Measurements from ENCODE around the gene TIE1.

Gene TIE1

GRCh38 chr1:43327549-43328292 is 26.9 kb downstream of the TIE1 start:
- peaks cover 34% of the 10 kb centered on the region for H3K4me1 Mint-ChIP-seq
- no peaks in the 10 kb centered on the region for H3K9me3 Mint-ChIP-seq
- no peak overlapping the region for H3K4me3 Mint-ChIP-seq
- no peaks in the 10 kb centered on the region for H3K27me3 Mint-ChIP-seq
- H3K36me3 Mint-ChIP-seq, result peaks cover 12% of the 10 kb centered on the region
- H3K27ac Mint-ChIP-seq, result no peak overlapping the region

DNA sequence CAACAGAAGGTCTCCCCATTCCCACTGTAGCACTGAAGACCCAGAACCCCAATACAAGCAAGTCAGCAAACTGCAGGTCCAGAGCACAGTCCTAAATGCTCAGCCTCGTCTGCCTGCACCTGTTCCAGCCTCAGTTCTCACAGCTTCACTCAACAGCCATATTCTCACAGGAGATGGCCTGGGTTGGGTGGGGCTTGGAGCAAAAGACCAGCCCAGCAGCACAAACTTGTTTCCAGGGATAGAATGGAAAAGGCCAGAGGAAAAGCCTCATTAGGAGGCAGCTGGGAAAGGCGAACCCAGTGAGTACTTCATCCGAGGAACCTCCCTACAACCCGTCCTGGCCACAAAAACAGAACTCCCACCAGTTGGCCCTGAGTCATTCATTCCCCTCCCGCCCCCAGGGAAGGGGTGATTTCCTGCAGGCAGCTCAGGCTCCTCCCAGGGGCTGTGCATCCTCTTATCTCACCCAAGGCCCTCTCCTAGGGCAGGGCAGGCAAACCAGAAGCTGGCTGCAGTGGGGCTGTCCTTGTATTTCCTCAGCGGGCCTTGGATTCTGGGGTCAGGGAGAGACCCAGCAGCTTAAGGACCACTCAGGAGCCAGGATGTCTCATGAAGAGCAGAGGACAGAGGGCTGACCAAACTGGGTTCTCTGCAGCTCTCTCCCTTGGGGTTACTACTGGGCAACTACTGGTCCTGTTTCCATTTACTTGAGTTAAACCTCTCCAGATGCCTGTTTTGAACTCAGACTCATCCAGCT is 29.4 kb downstream of the TIE1 start:
- no peaks in the 10 kb centered on the region for H3K9me3 Mint-ChIP-seq
- H3K4me1 Mint-ChIP-seq, result peaks cover 25% of the 10 kb centered on the region
- H3K36me3 Mint-ChIP-seq, result peaks cover 2% of the 10 kb centered on the region
- no peak overlapping the region for H3K27ac Mint-ChIP-seq
- no peak overlapping the region for H3K4me3 Mint-ChIP-seq
- H3K27me3 Mint-ChIP-seq, result no peaks in the 10 kb centered on the region

GRCh38 chr1:43331688-43332087 is 30.9 kb downstream of the TIE1 start:
- H3K9me3 Mint-ChIP-seq, result no peaks in the 10 kb centered on the region
- H3K4me1 Mint-ChIP-seq, result peaks cover 25% of the 10 kb centered on the region
- peaks cover 2% of the 10 kb centered on the region for H3K36me3 Mint-ChIP-seq
- no peak overlapping the region for H3K4me3 Mint-ChIP-seq
- no peaks in the 10 kb centered on the region for H3K27me3 Mint-ChIP-seq
- H3K27ac Mint-ChIP-seq, result no peak overlapping the region

- Mint-ChIP-seq H3K27ac (no peak overlapping the region), H3K36me3 (no peaks in the 10 kb centered on the region), H3K9me3 (no peaks in the 10 kb centered on the region), H3K4me1 (peaks cover 12% of the 10 kb centered on the region), H3K4me3 (no peak overlapping the region), H3K27me3 (no peaks in the 10 kb centered on the region)
Observed at GRCh38 chr1:43334453-43335205, 33.8 kb downstream of the TIE1 start.

- no peaks in the 10 kb centered on the region for H3K9me3 Mint-ChIP-seq
- H3K36me3 Mint-ChIP-seq, result no peaks in the 10 kb centered on the region
Observed at GRCh38 chr1:43337588-43337987, 36.8 kb downstream of the TIE1 start, which contains the start of gene MPL. MPL (plus strand) TSS chr1:43337818; CDS start chr1:43337849, 31 bp downstream.

DNA sequence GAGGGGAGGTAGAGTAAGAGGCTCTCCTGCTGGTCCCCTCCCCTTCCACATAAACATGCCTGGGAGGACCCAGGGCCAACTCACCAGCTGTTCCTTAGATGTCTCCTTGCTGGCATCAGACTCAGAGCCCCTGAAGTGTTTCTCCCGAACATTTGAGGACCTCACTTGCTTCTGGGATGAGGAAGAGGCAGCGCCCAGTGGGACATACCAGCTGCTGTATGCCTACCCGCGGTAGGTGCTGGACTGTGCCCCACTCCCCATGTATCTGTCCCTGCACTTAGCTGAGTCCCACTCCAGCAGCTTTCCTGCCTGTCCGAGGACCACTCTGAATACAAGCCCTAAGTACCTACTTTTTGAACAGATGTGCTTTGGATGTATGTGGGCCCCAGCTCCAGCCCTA is 37.2 kb downstream of the TIE1 start:
- Mint-ChIP-seq H3K27me3 (no peaks in the 10 kb centered on the region), H3K9me3 (no peaks in the 10 kb centered on the region), H3K27ac (no peak overlapping the region), H3K4me3 (no peak overlapping the region), H3K4me1 (no peaks in the 10 kb centered on the region), H3K36me3 (no peaks in the 10 kb centered on the region)

More at GRCh38 chr1:43337588-43337987, 36.8 kb downstream of the TIE1 start, which contains the start of gene MPL:
- H3K4me3 Mint-ChIP-seq, result no peak within 1 kb of the TSS
- no peaks in the 10 kb centered on the region for H3K27me3 Mint-ChIP-seq
- H3K27ac Mint-ChIP-seq, result no peak within 1 kb of the TSS
- no peaks in the 10 kb centered on the region for H3K4me1 Mint-ChIP-seq

DNA sequence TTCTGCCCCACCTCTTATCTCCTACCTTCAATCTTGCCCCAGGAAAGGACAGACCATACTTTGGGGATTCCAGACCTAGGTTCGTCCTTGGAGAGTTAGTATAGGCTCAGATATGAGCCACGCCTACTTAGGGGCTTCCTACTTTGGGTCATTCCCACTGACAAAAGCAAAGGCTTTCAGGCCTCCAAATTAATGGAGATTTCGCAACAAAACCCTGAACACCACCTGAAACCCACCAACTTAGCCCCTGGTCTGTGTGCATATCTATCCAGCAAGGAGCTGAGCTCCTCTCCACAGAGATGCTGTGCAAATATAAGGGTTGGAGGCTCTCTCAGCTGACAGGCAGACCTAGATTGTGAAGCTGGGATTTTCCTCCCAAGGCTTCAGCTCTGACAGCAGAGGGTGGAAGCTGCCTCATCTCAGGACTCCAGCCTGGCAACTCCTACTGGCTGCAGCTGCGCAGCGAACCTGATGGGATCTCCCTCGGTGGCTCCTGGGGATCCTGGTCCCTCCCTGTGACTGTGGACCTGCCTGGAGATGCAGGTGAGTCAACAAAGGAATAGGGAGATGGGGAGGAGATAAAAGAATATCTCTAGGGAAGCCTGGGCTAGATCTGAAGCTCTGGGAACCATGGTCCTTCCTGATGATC is 38.9 kb downstream of the TIE1 start:
- H3K27me3 Mint-ChIP-seq, result no peaks in the 10 kb centered on the region
- no peaks in the 10 kb centered on the region for H3K4me1 Mint-ChIP-seq
- H3K27ac Mint-ChIP-seq, result no peak overlapping the region
- no peaks in the 10 kb centered on the region for H3K36me3 Mint-ChIP-seq
- no peak overlapping the region for H3K4me3 Mint-ChIP-seq
- no peaks in the 10 kb centered on the region for H3K9me3 Mint-ChIP-seq

GRCh38 chr1:43340559-43340958 is 39.8 kb downstream of the TIE1 start:
- Mint-ChIP-seq H3K27ac (no peak overlapping the region), H3K4me1 (no peaks in the 10 kb centered on the region), H3K27me3 (no peaks in the 10 kb centered on the region), H3K4me3 (no peak overlapping the region), H3K36me3 (no peaks in the 10 kb centered on the region), H3K9me3 (no peaks in the 10 kb centered on the region)

GRCh38 chr1:43344267-43344850 is 43.6 kb downstream of the TIE1 start:
- Mint-ChIP-seq H3K4me3 (no peak overlapping the region), H3K9me3 (no peaks in the 10 kb centered on the region), H3K27me3 (no peaks in the 10 kb centered on the region), H3K4me1 (peaks cover under 1% of the 10 kb centered on the region), H3K27ac (no peak overlapping the region), H3K36me3 (no peaks in the 10 kb centered on the region)

DNA sequence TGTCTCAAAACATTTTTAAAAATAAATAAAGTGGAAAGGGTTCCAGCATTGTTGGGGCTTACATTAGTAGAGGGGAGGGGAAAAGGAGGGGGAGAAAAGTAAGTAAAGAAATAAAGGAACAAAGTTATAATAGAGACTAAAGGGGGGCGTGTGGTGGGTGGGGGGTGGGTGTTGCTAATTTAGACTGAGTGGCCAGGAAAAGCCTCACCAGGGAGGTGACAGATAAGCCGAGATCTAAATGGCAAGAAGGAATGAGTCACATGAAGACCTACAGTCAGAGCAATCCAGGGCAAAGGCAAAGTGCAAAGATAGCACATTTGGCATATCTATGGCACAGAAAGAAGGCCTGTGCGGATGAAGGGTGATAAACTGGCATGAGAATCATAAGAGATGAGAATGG is 44.3 kb downstream of the TIE1 start:
- Mint-ChIP-seq H3K27me3 (no peaks in the 10 kb centered on the region), H3K4me3 (no peak overlapping the region), H3K27ac (no peak overlapping the region), H3K9me3 (no peaks in the 10 kb centered on the region), H3K4me1 (peaks cover 8% of the 10 kb centered on the region), H3K36me3 (no peaks in the 10 kb centered on the region)

DNA sequence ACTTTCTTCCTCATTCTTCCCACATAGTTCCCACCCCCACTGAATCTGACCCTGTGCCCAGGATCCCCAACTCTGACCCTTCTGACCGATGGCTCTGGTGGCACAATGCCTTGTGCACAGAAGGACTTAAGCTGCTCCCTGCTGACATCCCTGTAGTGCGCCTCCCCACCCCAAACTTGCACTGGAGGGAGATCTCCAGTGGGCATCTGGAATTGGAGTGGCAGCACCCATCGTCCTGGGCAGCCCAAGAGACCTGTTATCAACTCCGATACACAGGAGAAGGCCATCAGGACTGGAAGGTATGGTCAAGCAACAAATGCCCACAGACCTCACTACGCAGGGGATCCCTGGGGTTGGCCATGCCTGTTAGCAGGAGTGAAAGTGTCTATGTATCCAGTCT is 45.9 kb downstream of the TIE1 start:
- H3K4me3 Mint-ChIP-seq, result no peak overlapping the region
- H3K9me3 Mint-ChIP-seq, result no peaks in the 10 kb centered on the region
- peaks cover 8% of the 10 kb centered on the region for H3K4me1 Mint-ChIP-seq
- H3K36me3 Mint-ChIP-seq, result peaks cover 1% of the 10 kb centered on the region
- H3K27me3 Mint-ChIP-seq, result no peaks in the 10 kb centered on the region
- H3K27ac Mint-ChIP-seq, result no peak overlapping the region

DNA sequence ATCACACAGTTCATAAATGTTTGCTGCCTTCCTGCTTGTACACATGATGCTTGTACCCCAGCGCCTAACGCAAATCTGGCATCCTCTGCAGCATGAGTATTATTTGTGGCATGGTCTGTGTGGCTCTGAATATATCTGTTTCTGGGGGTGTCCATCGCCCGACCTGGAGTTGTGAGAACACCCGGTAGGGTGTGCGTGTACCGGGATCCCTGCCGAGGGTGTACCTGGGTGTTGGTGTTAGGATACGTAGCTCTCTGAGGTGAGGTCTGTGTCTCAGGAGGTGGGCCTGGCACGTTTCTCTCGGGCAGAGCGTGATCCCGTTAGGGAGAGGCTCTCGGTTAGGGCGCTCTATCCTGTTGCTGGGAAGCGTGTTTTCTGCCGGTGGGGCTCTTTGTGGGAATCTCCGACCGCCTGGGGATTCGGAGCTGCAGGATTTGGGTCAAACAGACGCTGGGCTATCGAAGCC is 47.6 kb downstream of the TIE1 start:
- no peaks in the 10 kb centered on the region for H3K27me3 Mint-ChIP-seq
- H3K27ac Mint-ChIP-seq, result no peak overlapping the region
- H3K9me3 Mint-ChIP-seq, result no peaks in the 10 kb centered on the region
- peaks cover 1% of the 10 kb centered on the region for H3K36me3 Mint-ChIP-seq
- peaks cover 13% of the 10 kb centered on the region for H3K4me1 Mint-ChIP-seq
- H3K4me3 Mint-ChIP-seq, result no peak overlapping the region

GRCh38 chr1:43348809-43349593 is 48.2 kb downstream of the TIE1 start:
- peaks cover 13% of the 10 kb centered on the region for H3K4me1 Mint-ChIP-seq
- no peaks in the 10 kb centered on the region for H3K27me3 Mint-ChIP-seq
- H3K9me3 Mint-ChIP-seq, result no peaks in the 10 kb centered on the region
- H3K36me3 Mint-ChIP-seq, result peaks cover 1% of the 10 kb centered on the region
- H3K27ac Mint-ChIP-seq, result peak overlapping the region; percentile 56
- H3K4me3 Mint-ChIP-seq, result peak overlapping the region; percentile 65

DNA sequence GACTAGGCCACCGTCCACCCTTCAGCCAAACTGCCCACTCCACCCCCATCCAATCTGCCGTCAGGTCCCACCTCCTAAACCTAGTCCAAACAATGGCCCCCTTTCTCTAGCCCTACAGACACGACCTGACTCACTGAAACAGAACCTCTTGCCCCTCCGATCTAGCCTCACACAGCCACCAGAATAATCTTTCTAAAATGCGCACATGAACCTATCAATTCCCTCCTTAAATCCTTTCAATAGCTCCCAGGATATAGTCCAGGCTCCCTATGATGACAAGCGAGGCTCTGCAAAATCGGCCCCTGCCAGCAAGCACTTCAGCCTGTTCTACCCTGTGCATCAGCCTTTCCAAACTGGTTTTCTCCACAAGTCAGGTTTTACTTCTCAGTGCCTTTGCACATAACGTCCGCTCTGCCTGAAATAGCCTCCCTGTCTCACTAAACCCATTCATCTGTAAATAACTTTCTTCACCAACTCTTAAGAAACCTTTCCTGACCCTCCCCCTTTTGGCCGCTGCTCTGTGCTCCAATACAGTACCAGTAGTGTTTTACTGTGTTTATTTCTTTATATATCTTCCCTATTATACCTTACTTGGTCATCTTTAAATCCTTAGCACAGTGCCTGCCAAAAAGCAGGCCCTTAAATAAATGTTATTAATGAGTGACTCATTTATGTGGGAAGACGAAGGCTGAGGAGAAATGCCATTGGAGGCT is 49.0 kb downstream of the TIE1 start:
- Mint-ChIP-seq H3K27ac (peak overlapping the region; percentile 56), H3K9me3 (no peaks in the 10 kb centered on the region), H3K4me3 (peak overlapping the region; percentile 65), H3K36me3 (peaks cover 3% of the 10 kb centered on the region), H3K4me1 (peaks cover 13% of the 10 kb centered on the region), H3K27me3 (no peaks in the 10 kb centered on the region)

Measured in activated naive CD4-positive, alpha-beta T cell treated with anti-CD3 and anti-CD28 coated beads, Interleukin-2, amount 50 U/mL, for 24 hours (primary cell).